ENCODE data around the gene CCDC146.

The CCDC146 gene

DNA sequence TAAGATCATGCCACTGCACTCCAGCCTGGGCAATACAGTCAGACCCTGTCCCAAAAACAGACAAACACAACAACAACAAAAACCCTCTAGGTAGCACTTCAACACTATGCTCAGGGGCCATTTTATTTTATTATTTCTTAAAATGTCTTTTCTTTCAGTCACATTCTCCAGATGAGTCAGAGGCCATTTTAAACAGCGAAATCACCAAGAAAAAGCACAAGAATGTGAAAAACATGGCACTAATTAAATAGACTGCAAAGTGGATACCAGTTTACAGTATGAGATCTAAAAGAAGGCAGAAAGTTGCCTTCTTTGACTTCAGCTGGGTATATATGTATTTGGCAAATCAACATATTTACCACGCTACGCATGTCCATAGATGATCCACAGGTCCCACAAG is 83.3 kb downstream of the CCDC146 start:
- Histone ChIP-seq H3F3A (ENCODE audit: insufficient read depth) (peaks cover 2% of the 10 kb centered on the region; the same call in 1 of the 2 replicates), H3K9ac (ENCODE audit: low read length) (no peak overlapping the region), H3K27ac (ENCODE audit: low read depth, low read length) (0 out of 2 replicates have a peak overlapping the region, but pooled peaks have one; percentile 24), H3K9me2 (replicated peaks; ENCODE audit: insufficient read depth, low read length) (no peaks in the 10 kb centered on the region), H3K36me3 (ENCODE audit: low read length) (no peaks in the 10 kb centered on the region), H2AFZ (ENCODE audit: low read depth, low read length, severe bottlenecking) (peak overlapping the region; percentile 3), H3K79me2 (ENCODE audit: insufficient read depth, low read length) (no peaks in the 10 kb centered on the region), H3K9me3 (ENCODE audit: insufficient read depth, low read length) (peaks cover 18% of the 10 kb centered on the region; the same call in 1 of the 2 replicates), H4K20me1 (ENCODE audit: low read depth, low read length) (no peaks in the 10 kb centered on the region), H3K4me3 (ENCODE audit: insufficient read depth, low read length, poor library complexity, severe bottlenecking) (no peak overlapping the region), H3K4me2 (ENCODE audit: low read depth, low read length, poor library complexity, severe bottlenecking) (no peak overlapping the region), H3K27me3 (ENCODE audit: low read length) (no peaks in the 10 kb centered on the region)
- TF ChIP-seq, protein P1, sequence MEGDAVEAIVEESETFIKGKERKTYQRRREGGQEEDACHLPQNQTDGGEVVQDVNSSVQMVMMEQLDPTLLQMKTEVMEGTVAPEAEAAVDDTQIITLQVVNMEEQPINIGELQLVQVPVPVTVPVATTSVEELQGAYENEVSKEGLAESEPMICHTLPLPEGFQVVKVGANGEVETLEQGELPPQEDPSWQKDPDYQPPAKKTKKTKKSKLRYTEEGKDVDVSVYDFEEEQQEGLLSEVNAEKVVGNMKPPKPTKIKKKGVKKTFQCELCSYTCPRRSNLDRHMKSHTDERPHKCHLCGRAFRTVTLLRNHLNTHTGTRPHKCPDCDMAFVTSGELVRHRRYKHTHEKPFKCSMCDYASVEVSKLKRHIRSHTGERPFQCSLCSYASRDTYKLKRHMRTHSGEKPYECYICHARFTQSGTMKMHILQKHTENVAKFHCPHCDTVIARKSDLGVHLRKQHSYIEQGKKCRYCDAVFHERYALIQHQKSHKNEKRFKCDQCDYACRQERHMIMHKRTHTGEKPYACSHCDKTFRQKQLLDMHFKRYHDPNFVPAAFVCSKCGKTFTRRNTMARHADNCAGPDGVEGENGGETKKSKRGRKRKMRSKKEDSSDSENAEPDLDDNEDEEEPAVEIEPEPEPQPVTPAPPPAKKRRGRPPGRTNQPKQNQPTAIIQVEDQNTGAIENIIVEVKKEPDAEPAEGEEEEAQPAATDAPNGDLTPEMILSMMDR (IDR thresholded peaks at IDR 0.05; ENCODE audit: insufficient read depth, low read length, poor library complexity, severe bottlenecking), result no peak
- no peak for TF ChIP-seq EZH2phosphoT487 (conservative IDR thresholded peaks at IDR 0.05; ENCODE audit: low read length)

GRCh38 chr7:77208416-77208815 is 86.0 kb downstream of the CCDC146 start:
- no peak overlapping the region for H3K9ac ChIP-seq (ENCODE audit: low read length)
- no peaks in the 10 kb centered on the region for H3K9me2 ChIP-seq (replicated peaks; ENCODE audit: insufficient read depth, low read length)
- H3K27ac ChIP-seq (ENCODE audit: low read depth, low read length), result no peak overlapping the region
- no peak overlapping the region for H3K4me3 ChIP-seq (ENCODE audit: insufficient read depth, low read length, poor library complexity, severe bottlenecking)
- no peaks in the 10 kb centered on the region for H3K36me3 ChIP-seq (ENCODE audit: low read length)
- H3K9me3 ChIP-seq (ENCODE audit: insufficient read depth, low read length), result peaks cover 18% of the 10 kb centered on the region; the same call in 1 of the 2 replicates
- H3K4me2 ChIP-seq (ENCODE audit: low read depth, low read length, poor library complexity, severe bottlenecking), result no peak overlapping the region
- no peaks in the 10 kb centered on the region for H4K20me1 ChIP-seq (ENCODE audit: low read depth, low read length)
- no peak for TF ChIP-seq EZH2phosphoT487 (conservative IDR thresholded peaks at IDR 0.05; ENCODE audit: low read length)
- TF ChIP-seq, protein P1 (IDR thresholded peaks at IDR 0.05; ENCODE audit: insufficient read depth, low read length, poor library complexity, severe bottlenecking), result no peak
- H3K27me3 ChIP-seq (ENCODE audit: low read length), result no peaks in the 10 kb centered on the region
- H2AFZ ChIP-seq (ENCODE audit: low read depth, low read length, severe bottlenecking), result no peak overlapping the region
- H3K79me2 ChIP-seq (ENCODE audit: insufficient read depth, low read length), result no peaks in the 10 kb centered on the region
- H3F3A ChIP-seq (ENCODE audit: insufficient read depth), result peaks cover 2% of the 10 kb centered on the region; the same call in 1 of the 2 replicates

- H3F3A ChIP-seq (ENCODE audit: insufficient read depth), result peaks cover 2% of the 10 kb centered on the region; the same call in 1 of the 2 replicates
- H4K20me1 ChIP-seq (ENCODE audit: low read depth, low read length), result no peaks in the 10 kb centered on the region
- TF ChIP-seq, protein P1 (IDR thresholded peaks at IDR 0.05; ENCODE audit: insufficient read depth, low read length, poor library complexity, severe bottlenecking), result no peak
- no peak for TF ChIP-seq EZH2phosphoT487 (conservative IDR thresholded peaks at IDR 0.05; ENCODE audit: low read length)
- no peaks in the 10 kb centered on the region for H3K79me2 ChIP-seq (ENCODE audit: insufficient read depth, low read length)
- H3K27ac ChIP-seq (ENCODE audit: low read depth, low read length), result no peak overlapping the region
- H3K27me3 ChIP-seq (ENCODE audit: low read length), result no peaks in the 10 kb centered on the region
- H3K9me3 ChIP-seq (ENCODE audit: insufficient read depth, low read length), result peaks cover 24% of the 10 kb centered on the region; the same call in 1 of the 2 replicates
- H3K9me2 ChIP-seq (replicated peaks; ENCODE audit: insufficient read depth, low read length), result no peaks in the 10 kb centered on the region
- no peak overlapping the region for H3K4me2 ChIP-seq (ENCODE audit: low read depth, low read length, poor library complexity, severe bottlenecking)
- H2AFZ ChIP-seq (ENCODE audit: low read depth, low read length, severe bottlenecking), result no peak overlapping the region
- no peaks in the 10 kb centered on the region for H3K36me3 ChIP-seq (ENCODE audit: low read length)
- no peak overlapping the region for H3K4me3 ChIP-seq (ENCODE audit: insufficient read depth, low read length, poor library complexity, severe bottlenecking)
- no peak overlapping the region for H3K9ac ChIP-seq (ENCODE audit: low read length)
Observed at GRCh38 chr7:77209479-77210139, 87.2 kb downstream of the CCDC146 start.
